Measurements from ENCODE around the gene LIPC.

LIPC gene

DNA sequence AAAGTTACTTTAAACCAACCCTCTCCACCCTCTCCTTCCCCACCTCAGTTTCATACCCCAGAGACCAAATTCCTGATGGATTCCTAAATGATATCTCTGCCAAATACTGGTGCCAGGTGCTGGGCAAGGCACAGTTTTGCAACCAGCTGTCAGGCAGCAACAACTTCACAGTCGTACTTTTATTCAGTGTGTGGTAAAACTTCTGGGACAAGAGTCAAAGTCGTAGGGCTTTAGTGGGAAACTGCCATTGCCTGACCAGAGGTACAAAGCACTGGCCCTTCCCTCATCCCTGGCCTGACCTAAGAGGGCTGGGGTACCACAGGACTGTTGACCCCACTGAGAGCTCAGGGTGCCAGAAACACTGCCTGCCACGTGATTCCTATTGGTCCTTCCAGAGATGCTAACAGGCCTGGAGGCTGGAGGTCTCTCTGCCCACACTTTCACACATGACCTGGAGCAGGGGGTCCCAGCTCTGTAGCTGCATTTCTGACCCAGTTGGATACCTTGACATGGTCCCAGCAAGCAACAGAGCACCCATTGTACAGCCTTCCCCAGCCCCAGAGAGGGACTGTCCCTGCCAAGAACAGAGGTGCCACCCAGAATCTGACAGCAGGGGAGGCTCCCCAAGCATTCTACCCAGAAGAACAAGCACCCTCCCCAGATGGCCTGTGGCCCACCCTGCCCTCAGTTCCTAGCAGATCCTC lies 59.9 kb downstream of the LIPC start:
- TF ChIP-seq USF1 (IDR thresholded peaks at IDR 0.05) (0 out of 2 replicates have a peak, but pooled peaks have one; percentile 25), ZBTB7A (IDR thresholded peaks at IDR 0.05; ENCODE audit: low read depth) (peak; percentile 67; the same call in 1 of the 2 replicates), RAD21 (IDR thresholded peaks at IDR 0.05; ENCODE audit: low read depth) (no peak), EP300 (IDR thresholded peaks at IDR 0.05; ENCODE audit: borderline replicate concordance) (no peak)
- TF ChIP-seq, protein P1, sequence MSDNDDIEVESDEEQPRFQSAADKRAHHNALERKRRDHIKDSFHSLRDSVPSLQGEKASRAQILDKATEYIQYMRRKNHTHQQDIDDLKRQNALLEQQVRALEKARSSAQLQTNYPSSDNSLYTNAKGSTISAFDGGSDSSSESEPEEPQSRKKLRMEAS (IDR thresholded peaks at IDR 0.05) = 0 out of 2 replicates have a peak, but pooled peaks have one; percentile 38

DNA sequence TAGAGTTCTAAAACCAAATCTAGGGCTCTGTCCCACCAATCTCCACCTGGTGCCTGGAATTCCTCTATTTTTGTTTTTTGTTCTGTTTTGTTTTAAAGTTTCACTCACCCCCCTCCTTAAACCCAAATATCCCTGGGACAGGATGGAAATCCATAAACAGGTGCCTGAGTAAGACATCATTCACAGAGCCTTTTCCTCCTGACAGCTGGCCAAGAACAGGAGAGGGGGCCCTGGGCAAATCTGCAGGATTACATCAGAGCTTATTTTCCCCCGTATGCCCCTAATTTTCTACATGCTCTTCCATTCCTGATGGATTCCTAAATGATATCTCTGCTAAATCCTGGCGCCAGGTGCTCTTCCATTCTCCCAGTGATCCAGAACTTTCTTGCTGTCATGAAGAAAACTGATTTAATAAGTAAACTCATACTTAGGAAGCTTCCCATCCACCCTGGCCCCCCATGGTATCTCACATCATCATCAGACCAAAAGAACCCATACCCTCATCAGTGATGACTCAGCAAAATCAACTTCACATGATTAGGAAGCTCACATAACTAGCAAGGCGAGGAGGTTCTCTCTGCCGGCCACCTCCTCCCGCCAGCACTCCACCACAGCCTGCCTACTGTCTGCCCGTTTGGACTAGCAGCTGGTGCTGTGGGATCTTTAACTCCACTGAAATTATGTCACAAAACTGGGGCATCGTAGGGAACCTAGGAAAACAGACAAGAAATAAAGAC lies 61.0 kb downstream of the LIPC start:
- TF ChIP-seq TAF1 (IDR thresholded peaks at IDR 0.05; ENCODE audit: low read depth) (no peak), FOXM1 (IDR thresholded peaks at IDR 0.05; ENCODE audit: borderline replicate concordance, low read depth) (no peak)

DNA sequence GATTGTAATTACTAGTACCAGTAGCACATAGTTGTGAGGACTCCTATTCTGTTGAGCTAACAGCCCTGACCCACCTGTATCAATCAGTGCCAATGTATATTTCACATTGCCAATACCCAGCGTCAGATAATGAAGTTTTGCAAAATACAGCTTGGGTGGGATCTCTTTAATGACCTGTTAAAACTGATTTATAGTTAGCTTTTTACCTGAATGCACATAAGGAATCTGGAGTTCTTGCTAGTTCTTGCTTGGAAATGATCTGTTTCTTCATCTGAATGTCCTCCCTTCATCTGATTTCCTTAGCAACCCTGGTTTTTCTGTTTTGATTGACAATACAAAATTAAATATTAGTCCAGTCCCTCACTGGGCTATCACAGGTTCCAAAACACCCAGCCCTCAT lies 62.8 kb downstream of the LIPC start:
- TF ChIP-seq CREB1 (IDR thresholded peaks at IDR 0.05; ENCODE audit: low read depth) (no peak), FOXM1 (IDR thresholded peaks at IDR 0.05; ENCODE audit: borderline replicate concordance, low read depth) (0 out of 2 replicates have a peak, but pooled peaks have one; percentile 44), EGR1 (IDR thresholded peaks at IDR 0.05) (no peak), RAD21 (IDR thresholded peaks at IDR 0.05; ENCODE audit: low read depth) (no peak), ZBTB7A (IDR thresholded peaks at IDR 0.05; ENCODE audit: low read depth) (no peak), REST (IDR thresholded peaks at IDR 0.05; ENCODE audit: low read depth) (no peak), EP300 (IDR thresholded peaks at IDR 0.05; ENCODE audit: borderline replicate concordance) (no peak; the same call in 1 of the 2 replicates), YY1 (IDR thresholded peaks at IDR 0.05; ENCODE audit: low read depth) (no peak), TAF1 (IDR thresholded peaks at IDR 0.05; ENCODE audit: low read depth) (no peak), TEAD4 (IDR thresholded peaks at IDR 0.05) (peak; percentile 58), CEBPB (IDR thresholded peaks at IDR 0.05) (no peak), NFIC (IDR thresholded peaks at IDR 0.05) (0 out of 2 replicates have a peak, but pooled peaks have one; percentile 2), TCF12 (IDR thresholded peaks at IDR 0.05; ENCODE audit: low read depth) (no peak; the same call in 1 of the 2 replicates), USF1 (IDR thresholded peaks at IDR 0.05) (no peak)
- TF ChIP-seq, protein P1 (IDR thresholded peaks at IDR 0.05) = 0 out of 2 replicates have a peak, but pooled peaks have one; percentile 6

- TF ChIP-seq EGR1 (IDR thresholded peaks at IDR 0.05) = no peak
- TF ChIP-seq ZBTB7A (IDR thresholded peaks at IDR 0.05; ENCODE audit: low read depth) = no peak
- no peak for TF ChIP-seq TAF1 (IDR thresholded peaks at IDR 0.05; ENCODE audit: low read depth)
- TF ChIP-seq TEAD4 (IDR thresholded peaks at IDR 0.05) = no peak
- no peak for TF ChIP-seq USF1 (IDR thresholded peaks at IDR 0.05)
- no peak for TF ChIP-seq CREB1 (IDR thresholded peaks at IDR 0.05; ENCODE audit: low read depth)
- no peak for TF ChIP-seq YY1 (IDR thresholded peaks at IDR 0.05; ENCODE audit: low read depth)
- TF ChIP-seq, protein P1 (IDR thresholded peaks at IDR 0.05) = no peak
- TF ChIP-seq RAD21 (IDR thresholded peaks at IDR 0.05; ENCODE audit: low read depth) = no peak
- no peak for TF ChIP-seq REST (IDR thresholded peaks at IDR 0.05; ENCODE audit: low read depth)
- TF ChIP-seq EP300 (IDR thresholded peaks at IDR 0.05; ENCODE audit: borderline replicate concordance) = no peak
Measured at GRCh38 chr15:58495891-58496408, 64.2 kb downstream of the LIPC start.
